ENCODE measurements around the gene BNIP2. TPM values are rescaled to one million over a fixed set of nuclear protein-coding genes. Genes with fewer than 3 reads are reported as not detected.

Gene BNIP2
- total RNA-seq, 1 experiment from 2014 or later: 53.1 TPM

GRCh38 chr15:59611276-59612260, 77.6 kb downstream of the BNIP2 start, which contains the start of gene GCNT3:
GCNT3 (plus strand) TSS chr15:59611783; CDS start chr15:59618239, 6,456 bp downstream.
- peak; percentile 72 for ATAC-seq

More at GRCh38 chr15:59611276-59612260, 77.6 kb downstream of the BNIP2 start, which contains the start of gene GCNT3:
- H3K27ac ChIP-seq (ENCODE audit: low read depth, low read length): peak within 1 kb of the TSS; percentile 23
- H3K4me1 ChIP-seq (ENCODE audit: control insufficient read depth in 1 of 2, insufficient read depth in 2 of 2, low read length in 2 of 2): peaks cover 13 to 25% of the 10 kb centered on the region in 2 experiments; a peak in 3 of 4 replicates
- no peaks in the 10 kb centered on the region for H3K79me2 ChIP-seq (ENCODE audit: insufficient read depth, low read length)
- no peaks in the 10 kb centered on the region for H3K9me3 ChIP-seq (ENCODE audit: control insufficient read depth in 1 of 2, insufficient read depth in 1 of 2, low read depth in 1 of 2, low read length in 2 of 2)
- H3K9ac ChIP-seq (ENCODE audit: low read length): peak within 1 kb of the TSS; percentile 23
- TF ChIP-seq EGR1 (IDR thresholded peaks at IDR 0.05; ENCODE audit: low read depth) (no peak), POLR2AphosphoS5 (IDR thresholded peaks at IDR 0.05; ENCODE audit: low read depth, low read length) (0 out of 2 replicates have a peak, but pooled peaks have one; percentile 15), JUND (IDR thresholded peaks at IDR 0.05) (peak; percentile 38), ZFX (IDR thresholded peaks at IDR 0.05) (no peak), CTCF (IDR thresholded peaks at IDR 0.05 in 2 of 3, conservative IDR thresholded peaks at IDR 0.05 in 1 of 3; ENCODE audit: borderline replicate concordance in 1 of 3, insufficient read depth in 1 of 3, low read depth in 2 of 3, low read length in 2 of 3) (no peak), YY1 (IDR thresholded peaks at IDR 0.05; ENCODE audit: extremely low read depth, insufficient replicate concordance, low read depth, low read length) (no peak)
- DNase-seq (ENCODE audit: low read depth, low spot score): peak; percentile 32
- ChIA-PET CTCF (interaction anchor here (0.9 to 2.0 kb wide), 2 partner anchors 8 to 83 kb away, joined by 3 to 11 read pairs; no protein-coding TSS in a partner anchor), POLR2A (interaction anchor here (1.5 to 1.8 kb wide), 2 partner anchors 18 to 56 kb away, joined by 4 read pairs; no protein-coding TSS in a partner anchor), RAD21 (ENCODE audit: low non-redundant PET in 1 of 2, low total read pairs in 2 of 2, uncharacterized antibody in 2 of 2, unreplicated experiment in 2 of 2) (no interaction called here)
- H2AFZ ChIP-seq (ENCODE audit: low read depth, low read length, poor library complexity, severe bottlenecking): peak within 1 kb of the TSS; percentile 99
- no peaks in the 10 kb centered on the region for H4K20me1 ChIP-seq (ENCODE audit: insufficient read depth)
- intact Hi-C loops (cut with micrococcal nuclease): no loop called here
- H3K4me2 ChIP-seq (ENCODE audit: low read length): peak within 1 kb of the TSS; percentile 71
- peak within 1 kb of the TSS in 1 of 2 experiments; percentile 36; a peak in 2 of 4 replicates for H3K4me3 ChIP-seq (replicated peaks in 1 of 2; ENCODE audit: low read depth in 1 of 2, low read length in 2 of 2)
- no peaks in the 10 kb centered on the region for H3K9me2 ChIP-seq (ENCODE audit: insufficient read depth)
- H3K27me3 ChIP-seq (ENCODE audit: insufficient read depth, low read length): no peaks in the 10 kb centered on the region
- H3K36me3 ChIP-seq (ENCODE audit: control insufficient read depth in 1 of 2, insufficient read depth in 2 of 2, low read length in 2 of 2): no peaks in the 10 kb centered on the region
- BruUV-seq (replicated peaks): TSS peak; percentile 88

All from HCT116 (cell line).